ENCODE measurements around the gene CAD. TPM values are rescaled to one million over a fixed set of nuclear protein-coding genes. Genes with fewer than 3 reads are reported as not detected.

The CAD gene
- total and polyA plus RNA-seq, 2 of the 4 experiments (the other 2 are of a cell fraction) = 12.9 to 38.7 TPM

GRCh38 chr2:27290549-27290948, 73.4 kb downstream of the CAD start:
- no peak overlapping the region for H3K27ac ChIP-seq (ENCODE audit: insufficient read depth, low read length)
- no peak overlapping the region for H2BK15ac ChIP-seq (ENCODE audit: low read depth, low read length)
- no peak overlapping the region for H2AK9ac ChIP-seq (replicated peaks; ENCODE audit: low read depth, low read length, poor library complexity)
- peaks cover 10% of the 10 kb centered on the region for H3K9me1 ChIP-seq (ENCODE audit: insufficient read depth, low read length)
- TF ChIP-seq POLR2A (IDR thresholded peaks at IDR 0.05; ENCODE audit: low read depth, low read length) (no peak), MXI1 (IDR thresholded peaks at IDR 0.05; ENCODE audit: borderline replicate concordance, low read depth, low read length) (no peak), USF2 (IDR thresholded peaks at IDR 0.05; ENCODE audit: low read depth, low read length) (no peak), CHD1 (IDR thresholded peaks at IDR 0.05; ENCODE audit: low read depth, low read length) (no peak), CTCF (conservative IDR thresholded peaks at IDR 0.05; ENCODE audit: low read depth, low read length) (no peak)
- WGBS, 2 experiments (ENCODE audit: extremely low coverage in 2 of 2, insufficient read length in 1 of 2) = no CpG with 5 or more reads among the region's 5 CpGs
- no peak overlapping the region for H3K18ac ChIP-seq (ENCODE audit: low read depth, low read length)
- no peak overlapping the region for H4K5ac ChIP-seq (ENCODE audit: low read depth, low read length)
- no peaks in the 10 kb centered on the region for H3K79me1 ChIP-seq (ENCODE audit: low read depth in 1 of 2, low read length in 2 of 2)
- POLR2A ChIA-PET (ENCODE audit: unreplicated experiment) = no interaction called here
- no TSS peak for BruUV-seq (replicated peaks)
- no peak overlapping the region for H2BK120ac ChIP-seq (ENCODE audit: low read depth, low read length)
- H4K91ac ChIP-seq (ENCODE audit: insufficient read depth, low read depth, low read length) = no peak overlapping the region
- no peak overlapping the region for H3K4ac ChIP-seq (ENCODE audit: low read depth, low read length)
- DNase-seq (no peak), ATAC-seq (ENCODE audit: low read depth) (no peak)
- CTCF ChIA-PET = interaction anchor here (1.4 kb wide), 1 partner anchor 10 kb away, joined by 4 read pairs; no protein-coding TSS in a partner anchor
- in situ Hi-C loops (cut with MboI; ENCODE audit: low sequenced_read_pairs) (no loop called here), intact Hi-C loops (cut with micrococcal nuclease) (no loop called here), dilution Hi-C loops (cut with HindIII; ENCODE audit: low sequenced_read_pairs, unreplicated experiment) (no loop called here)
- no peak overlapping the region for H2BK20ac ChIP-seq (ENCODE audit: low read depth, low read length)
- no peak overlapping the region for H2AFZ ChIP-seq (replicated peaks; ENCODE audit: low read length, poor library complexity)
- H3K4me2 ChIP-seq (ENCODE audit: low read depth, low read length) = no peak overlapping the region
- H2AK5ac ChIP-seq (ENCODE audit: low read depth, low read length) = no peak overlapping the region
- H3K23ac ChIP-seq (ENCODE audit: low read depth, low read length) = no peak overlapping the region
- H3K9ac ChIP-seq (ENCODE audit: low read depth, low read length) = no peak overlapping the region
- H3K27me3 ChIP-seq (ENCODE audit: control insufficient read depth, insufficient read depth, low read length) = peaks cover 7% of the 10 kb centered on the region
- no peaks in the 10 kb centered on the region; the same call in 1 of the 2 replicates for H4K20me1 ChIP-seq (ENCODE audit: insufficient read depth, low read length)
- H3K14ac ChIP-seq (replicated peaks; ENCODE audit: low read depth, low read length) = no peak overlapping the region
- H3K56ac ChIP-seq (ENCODE audit: extremely low read depth, insufficient read depth, low read length) = no peak overlapping the region
- H3K4me3 ChIP-seq (ENCODE audit: insufficient read depth, low read depth, low read length) = no peak overlapping the region
- H4K8ac ChIP-seq (ENCODE audit: low read depth in 2 of 2, low read length in 2 of 2) = no peak overlapping the region
- H3K36me3 ChIP-seq (ENCODE audit: control insufficient read depth, insufficient read depth, low read length) = no peaks in the 10 kb centered on the region
- no peak overlapping the region for H2BK5ac ChIP-seq (ENCODE audit: low read depth, low read length, poor library complexity, severe bottlenecking)
- H3K4me1 ChIP-seq (ENCODE audit: control insufficient read depth, insufficient read depth, low read length) = peaks cover 11% of the 10 kb centered on the region
- no peaks in the 10 kb centered on the region for H3K9me3 ChIP-seq (ENCODE audit: control insufficient read depth, insufficient read depth, low read length)

Data from IMR-90 (cell line).